HFFc6 (cell line): ENCODE data around the gene KCNE5. TPM values are rescaled to one million over a fixed set of nuclear protein-coding genes. Genes with fewer than 3 reads are reported as not detected.
"Not testable (repeated sequence)": the region's sequence is repeated elsewhere in the genome, so short reads cannot be mapped to it uniquely, and the experiment has no call there.

Experiments used
- DNase-seq: peaks from one replicate; pipeline ENCODE4 v3.0.0-alpha.2; 2018
- H3K27ac Mint-ChIP-seq: 2 replicates; pipeline ENCODE4 v1.8.0; 2020; ENCODE audit warnings: mild to moderate bottlenecking, mixed read lengths
- H3K27me3 Mint-ChIP-seq: 2 replicates; pipeline ENCODE4 v1.8.0; 2021; ENCODE audit warnings: mild to moderate bottlenecking, moderate library complexity, mixed read lengths; ENCODE audit not compliant: insufficient read depth
- H3K36me3 Mint-ChIP-seq: 2 replicates; pipeline ENCODE4 v1.8.0; 2021; ENCODE audit warnings: low read depth, mixed read lengths
- H3K4me1 Mint-ChIP-seq: 2 replicates; pipeline ENCODE4 v1.8.0; 2020; ENCODE audit warnings: low read depth, mixed read lengths
- H3K4me3 Mint-ChIP-seq: 2 replicates; pipeline ENCODE4 v1.8.0; 2020; ENCODE audit warnings: mild to moderate bottlenecking, moderate library complexity, mixed read lengths
- H3K9me3 Mint-ChIP-seq: 2 replicates; pipeline ENCODE4 v1.8.0; 2020; ENCODE audit warnings: mild to moderate bottlenecking, mixed read lengths
- total RNA-seq, 6 experiments: library from RNA; stranded (reverse); fragmentation: NEBNext Ultra II Directional; extraction: Animal tissue kit (Norgen Biotek cat#: 25700); gene quantifications; 2 replicates in 1 of 6; 3 replicates in 5 of 6; pipeline ENCODE4 v1.2.3, GENCODE V29; 2021
- TF ChIP-seq, protein P1 (sequence below): fragments of 200-600 bp; sonication (generic); IDR thresholded peaks from 2 replicates; pipeline ENCODE4 v1.5.0; 2021; ENCODE audit warnings: antibody characterized with exemption, mild to moderate bottlenecking

The KCNE5 gene
- total RNA-seq, 6 experiments from 2014 or later = 0.28 to 0.57 (median 0.37) TPM

DNA sequence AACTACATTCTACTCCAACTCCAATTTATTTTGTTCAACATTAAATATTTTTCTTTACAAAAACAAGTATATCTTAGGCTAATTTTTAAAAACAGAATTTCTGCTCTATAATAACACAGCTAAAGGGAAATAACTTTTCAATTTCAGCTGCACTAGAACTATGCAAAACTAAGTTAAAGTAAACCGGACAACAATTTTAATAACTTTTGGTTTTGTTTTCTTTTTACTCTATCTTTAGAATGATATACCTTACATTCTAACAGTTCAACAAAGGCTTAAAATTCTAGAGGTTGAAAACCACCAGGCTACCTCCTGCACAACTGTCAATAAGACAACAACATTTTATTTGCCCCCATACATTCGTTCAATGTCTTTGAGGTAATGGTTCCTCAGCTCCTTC, 18.7 kb upstream of the KCNE5 start:
- Mint-ChIP-seq H3K27ac (no peak overlapping the region), H3K27me3 (no peaks in the 10 kb centered on the region; the same call in 1 of the 2 replicates)

DNA sequence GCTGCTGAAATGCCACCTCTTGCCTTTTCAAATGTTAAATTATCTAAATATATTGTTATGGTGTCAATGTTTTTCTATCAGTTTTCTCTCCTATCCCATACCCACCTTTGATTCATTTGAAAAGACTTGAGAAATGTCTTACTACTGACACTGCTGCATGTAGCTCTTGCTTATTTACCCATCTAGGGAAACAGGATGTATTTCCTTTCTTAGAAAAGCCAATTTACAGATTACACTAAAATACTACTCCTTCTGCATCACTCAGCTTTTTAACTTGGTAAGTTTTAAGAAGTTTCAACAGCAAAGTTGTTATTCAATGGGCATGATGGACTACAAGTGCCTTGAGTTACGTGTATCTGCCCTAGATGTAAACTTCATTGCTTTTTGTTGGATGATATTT, 13.2 kb upstream of the KCNE5 start:
- no peak for DNase-seq
- no peak overlapping the region for H3K27ac Mint-ChIP-seq
- H3K9me3 Mint-ChIP-seq = no peaks in the 10 kb centered on the region

More for the DNA sequence above, 18.7 kb upstream of the KCNE5 start:
- peaks cover 16% of the 10 kb centered on the region; the same call in 1 of the 2 replicates for H3K4me1 Mint-ChIP-seq
- peaks cover 4% of the 10 kb centered on the region; the same call in 1 of the 2 replicates for H3K36me3 Mint-ChIP-seq
- no peaks in the 10 kb centered on the region for H3K9me3 Mint-ChIP-seq
- no peak overlapping the region for H3K4me3 Mint-ChIP-seq
- DNase-seq = no peak
- TF ChIP-seq, protein P1, sequence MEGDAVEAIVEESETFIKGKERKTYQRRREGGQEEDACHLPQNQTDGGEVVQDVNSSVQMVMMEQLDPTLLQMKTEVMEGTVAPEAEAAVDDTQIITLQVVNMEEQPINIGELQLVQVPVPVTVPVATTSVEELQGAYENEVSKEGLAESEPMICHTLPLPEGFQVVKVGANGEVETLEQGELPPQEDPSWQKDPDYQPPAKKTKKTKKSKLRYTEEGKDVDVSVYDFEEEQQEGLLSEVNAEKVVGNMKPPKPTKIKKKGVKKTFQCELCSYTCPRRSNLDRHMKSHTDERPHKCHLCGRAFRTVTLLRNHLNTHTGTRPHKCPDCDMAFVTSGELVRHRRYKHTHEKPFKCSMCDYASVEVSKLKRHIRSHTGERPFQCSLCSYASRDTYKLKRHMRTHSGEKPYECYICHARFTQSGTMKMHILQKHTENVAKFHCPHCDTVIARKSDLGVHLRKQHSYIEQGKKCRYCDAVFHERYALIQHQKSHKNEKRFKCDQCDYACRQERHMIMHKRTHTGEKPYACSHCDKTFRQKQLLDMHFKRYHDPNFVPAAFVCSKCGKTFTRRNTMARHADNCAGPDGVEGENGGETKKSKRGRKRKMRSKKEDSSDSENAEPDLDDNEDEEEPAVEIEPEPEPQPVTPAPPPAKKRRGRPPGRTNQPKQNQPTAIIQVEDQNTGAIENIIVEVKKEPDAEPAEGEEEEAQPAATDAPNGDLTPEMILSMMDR = no peak

DNA sequence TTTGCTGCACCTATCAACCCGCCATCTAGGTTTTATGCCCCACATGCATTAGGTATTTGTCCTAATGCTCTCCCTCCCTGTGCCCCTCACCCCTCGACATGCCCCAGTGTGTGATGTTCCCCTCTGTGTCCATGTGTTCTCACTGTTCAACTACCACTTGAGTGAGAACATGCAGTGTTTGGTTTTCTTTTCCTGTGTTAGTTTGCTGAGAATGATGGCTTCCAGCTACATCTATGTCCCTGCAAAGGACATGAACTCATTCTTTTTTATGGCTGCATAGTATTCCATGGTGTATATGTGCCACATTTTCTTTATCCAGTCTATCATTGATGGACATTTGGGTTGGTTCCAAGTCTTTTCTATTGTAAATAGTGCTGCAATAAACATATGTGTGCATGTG, 12.5 kb upstream of the KCNE5 start:
- H3K27ac Mint-ChIP-seq, H3K9me3 Mint-ChIP-seq, H3K36me3 Mint-ChIP-seq, H3K27me3 Mint-ChIP-seq, H3K4me3 Mint-ChIP-seq, DNase-seq, H3K4me1 Mint-ChIP-seq: not testable (repeated sequence)

More for the DNA sequence above, 13.2 kb upstream of the KCNE5 start:
- TF ChIP-seq, protein P1 = no peak
- Mint-ChIP-seq H3K36me3 (0 out of 2 replicates have a peak, but pooled peaks cover 8% of the 10 kb centered on the region), H3K4me3 (no peak overlapping the region), H3K27me3 (no peaks in the 10 kb centered on the region), H3K4me1 (peaks cover 4% of the 10 kb centered on the region; the same call in 1 of the 2 replicates)

DNA sequence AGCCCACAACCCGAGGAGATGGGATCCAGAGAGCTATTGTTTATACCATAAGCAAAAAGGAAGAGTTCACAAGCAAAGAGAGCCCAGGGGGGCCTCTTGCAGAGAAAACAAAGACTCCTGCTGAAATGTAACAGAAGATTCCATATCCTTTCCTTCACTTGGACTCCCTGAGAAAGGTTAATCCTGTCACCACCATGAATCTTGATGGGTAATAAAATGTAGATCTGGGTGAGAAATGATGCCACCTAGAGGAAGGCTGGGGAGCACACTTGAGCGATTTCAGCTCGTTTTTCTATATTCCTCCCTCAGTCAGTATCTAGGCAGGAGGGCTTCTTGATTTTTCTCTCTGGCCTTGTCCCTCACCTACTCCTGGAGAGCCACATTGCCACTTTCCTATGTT, 10.2 kb upstream of the KCNE5 start:
- Mint-ChIP-seq H3K27ac (no peak overlapping the region), H3K27me3 (no peaks in the 10 kb centered on the region), H3K36me3 (0 out of 2 replicates have a peak, but pooled peaks cover 8% of the 10 kb centered on the region), H3K4me3 (no peak overlapping the region), H3K4me1 (no peaks in the 10 kb centered on the region), H3K9me3 (no peaks in the 10 kb centered on the region)
- TF ChIP-seq, protein P1 = peak; percentile 73
- DNase-seq = peak; percentile 11

DNA sequence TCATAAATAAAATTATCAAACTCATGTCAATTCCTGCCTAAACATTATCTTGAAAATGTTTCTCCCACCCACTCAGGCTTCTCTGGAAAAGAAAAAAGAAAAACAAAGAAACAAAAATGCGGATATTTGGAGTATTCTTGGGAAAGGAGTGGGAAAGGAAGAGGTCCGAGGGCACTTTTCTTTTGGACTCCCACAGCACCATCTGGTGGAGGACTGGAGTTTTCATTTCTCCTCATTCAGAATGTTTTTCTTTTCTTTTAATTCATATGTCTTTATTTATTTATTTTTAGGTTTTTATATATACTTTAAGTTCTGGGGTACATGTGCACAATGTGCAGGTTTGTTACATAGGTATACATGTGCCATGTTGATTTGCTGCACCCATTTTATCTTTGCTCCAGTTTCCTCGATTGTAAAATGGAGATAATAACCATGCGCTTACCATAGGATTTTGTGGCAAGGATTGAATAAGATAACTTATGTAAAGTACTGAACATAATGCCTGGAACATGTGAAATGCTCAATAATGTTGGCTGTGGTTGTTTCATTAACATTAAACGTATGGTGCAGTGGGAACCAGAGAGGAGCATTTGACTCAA, 8.0 kb upstream of the KCNE5 start:
- H3K27ac Mint-ChIP-seq = no peak overlapping the region
- no peaks in the 10 kb centered on the region for H3K27me3 Mint-ChIP-seq
- H3K4me1 Mint-ChIP-seq = no peaks in the 10 kb centered on the region
- no peaks in the 10 kb centered on the region for H3K36me3 Mint-ChIP-seq
- TF ChIP-seq, protein P1 = peak; percentile 77
- peak; percentile 15 for DNase-seq
- H3K4me3 Mint-ChIP-seq = no peak overlapping the region
- H3K9me3 Mint-ChIP-seq = no peaks in the 10 kb centered on the region

DNA sequence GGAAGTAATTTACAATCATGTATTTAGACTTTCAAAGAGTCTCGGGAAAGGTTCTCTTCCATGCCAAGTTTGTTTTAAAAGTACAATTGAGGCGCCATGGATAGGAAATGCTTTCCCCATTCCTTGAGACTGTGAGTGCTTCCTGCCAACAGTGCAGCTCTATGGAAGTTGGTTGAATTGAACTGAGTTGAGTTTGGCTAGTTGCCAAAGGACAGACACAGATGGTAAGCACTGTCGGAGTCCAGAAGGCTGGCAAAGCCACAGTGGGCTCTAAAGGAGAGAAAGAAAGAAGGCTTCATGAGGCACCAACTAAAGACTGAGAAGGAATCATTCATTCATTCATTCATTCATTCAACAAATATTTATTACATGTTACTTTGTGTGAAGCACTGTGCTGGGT, 4.3 kb upstream of the KCNE5 start:
- DNase-seq = no peak
- TF ChIP-seq, protein P1 = no peak
- Mint-ChIP-seq H3K27ac (no peak overlapping the region), H3K36me3 (peaks cover 5% of the 10 kb centered on the region; the same call in 1 of the 2 replicates), H3K4me1 (peaks cover 5% of the 10 kb centered on the region; the same call in 1 of the 2 replicates), H3K4me3 (no peak overlapping the region), H3K9me3 (no peaks in the 10 kb centered on the region), H3K27me3 (no peaks in the 10 kb centered on the region)
